Body of pancreas (tissue), 4 donors: Measurements from ENCODE around the gene ARHGAP30. TPM values are rescaled to one million over a fixed set of nuclear protein-coding genes. Genes with fewer than 3 reads are reported as not detected.

Experiments
- ATAC-seq: fragments of 150-250 bp; one replicate; pipeline ENCODE4 v1.9.1; 2016
- DNase-seq, 4 donors: peaks; one replicate each; pipeline ENCODE4 v3.0.0-alpha.2; 2019
- H3K27ac ChIP-seq, 4 donors: fragments of 200-600 bp; sonication (generic); 1 replicate in 3 of 4; 2 replicates in 1 of 4; pipeline versions ENCODE4 v1.5.1 to v1.6.1; 2016 to 2019; ENCODE audit warnings: mild to moderate bottlenecking in 1 of 4, mixed read lengths in 1 of 4, moderate library complexity in 1 of 4
- H3K27me3 ChIP-seq, 2 donors: fragments of 200-600 bp; sonication (generic); one replicate each; pipeline ENCODE4 v1.6.0; 2016; ENCODE audit warnings: mild to moderate bottlenecking in 1 of 2
- H3K36me3 ChIP-seq, 2 donors: fragments of 200-600 bp; sonication (generic); replicated peaks in 1 of 2; 2 replicates each; pipeline ENCODE4 v1.5.1; 2016; ENCODE audit warnings: low read depth in 2 of 2; ENCODE audit not compliant: insufficient read depth in 1 of 2
- H3K4me1 ChIP-seq: fragments of 200-600 bp; sonication (generic); one replicate; pipeline ENCODE4 v1.6.0; 2016
- H3K4me3 ChIP-seq, 2 donors: fragments of 200-600 bp; sonication (generic); 1 replicate in 1 of 2; 2 replicates in 1 of 2; pipeline ENCODE4 v1.5.1; 2016 to 2019
- H3K9me3 ChIP-seq, 3 donors: fragments of 200-600 bp; sonication (generic); 1 replicate in 2 of 3; 2 replicates in 1 of 3; pipeline ENCODE4 v1.5.1; 2016
- CTCF ChIP-seq, 7 experiments: fragments of 450-650 bp in 4 of 7; fragments of 200-600 bp in 3 of 7; sonication (generic) in 3 of 7; IDR thresholded peaks; one replicate each; pipeline ENCODE4 v1.5.1; 2016 to 2019; ENCODE audit warnings: antibody characterized with exemption in 7 of 7
- POLR2A ChIP-seq, 3 donors: fragments of 450-650 bp; IDR thresholded peaks; one replicate each; pipeline ENCODE4 v1.6.1; 2016; ENCODE audit warnings: antibody characterized with exemption in 3 of 3, mild to moderate bottlenecking in 2 of 3
- WGBS, 2 donors: methylation state at CpG; one replicate each; pipeline ENCODE4 v1.1.5; 2017; 5-methylcytosine and 5-hydroxymethylcytosine counted together
- intact Hi-C: fragments of 100-400 bp; cut with DNase I; formaldehyde crosslinking; loops from one replicate; pipeline ENCODE4 v1.15.1; 2023
- total RNA-seq, 2 donors: library from RNA; depleted of rRNA; stranded (reverse); fragments of >200 nt; gene quantifications; one replicate each; pipeline ENCODE4 v1.1.0, GENCODE V29; 2016

Gene ARHGAP30
- total RNA-seq, 2 donors from 2014 or later: 3.1 to 4.9 TPM

DNA sequence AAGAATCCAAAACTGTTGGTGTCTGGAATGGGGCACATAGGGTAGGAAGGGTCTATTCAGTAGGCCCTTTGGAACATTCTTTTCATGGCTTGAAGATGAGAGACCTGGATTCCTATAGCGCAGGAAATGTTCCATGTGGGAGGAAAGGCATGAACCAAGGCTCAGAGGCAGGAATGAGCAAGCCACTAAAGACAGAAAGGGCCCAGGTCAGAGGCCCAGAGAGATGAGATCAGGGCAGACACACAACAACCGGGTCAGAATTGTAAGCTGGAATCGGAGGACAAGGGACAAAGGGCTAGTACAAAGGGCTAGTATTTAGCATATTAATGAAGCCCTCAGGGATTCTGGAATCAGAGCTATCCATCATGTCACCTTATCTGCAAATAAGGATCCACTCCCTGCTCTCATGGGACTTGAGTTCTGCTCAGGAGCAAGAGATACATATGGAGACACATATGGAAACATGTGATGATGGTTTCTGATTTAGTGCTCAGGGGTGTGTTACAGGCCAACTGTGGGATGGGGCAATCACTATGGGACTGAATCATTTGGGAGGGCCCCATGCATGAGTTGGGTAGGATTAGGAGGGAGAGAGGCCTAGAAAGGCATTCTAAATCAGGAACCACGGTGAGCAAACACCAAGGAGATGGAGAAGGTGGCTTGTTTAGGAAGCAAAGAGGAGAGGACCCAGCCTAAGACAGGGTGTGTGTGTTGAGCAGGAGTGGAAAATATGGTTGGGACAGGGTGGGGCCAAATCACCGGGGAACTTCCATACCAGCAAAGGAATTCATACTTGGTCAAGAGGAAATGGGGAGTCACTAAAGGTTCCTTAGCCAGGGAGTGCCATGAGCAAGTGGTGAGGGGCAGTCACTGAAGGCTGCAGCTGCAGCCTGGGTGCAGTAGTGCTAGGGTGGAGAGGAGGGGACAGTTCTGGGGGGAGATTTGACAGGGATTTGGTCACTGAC is 11.0 kb upstream of the ARHGAP30 start:
- H3K4me3 ChIP-seq: no peak overlapping the region
- no peaks in the 10 kb centered on the region for H3K36me3 ChIP-seq
- no peaks in the 10 kb centered on the region for H3K9me3 ChIP-seq
- H3K27me3 ChIP-seq: no peaks in the 10 kb centered on the region
- intact Hi-C loops: no loop called here
- no peak for ATAC-seq
- TF ChIP-seq POLR2A (IDR thresholded peaks at IDR 0.05) (no peak), CTCF (IDR thresholded peaks at IDR 0.05) (no peak)
- H3K27ac ChIP-seq: no peak overlapping the region
- WGBS, 2 donors: 83 to 90% methylated on average over 5 of the region's 5 CpGs
- H3K4me1 ChIP-seq: peaks cover 31% of the 10 kb centered on the region
- no peak for DNase-seq

GRCh38 chr1:161079436-161080110 is 9.9 kb upstream of the ARHGAP30 start:
- 72 to 80% methylated on average over 24 to 39 of the region's 41 CpGs for WGBS, 2 donors
- Histone ChIP-seq H3K9me3 (no peaks in the 10 kb centered on the region), H3K27me3 (no peaks in the 10 kb centered on the region), H3K4me1 (peaks cover 21% of the 10 kb centered on the region), H3K36me3 (no peaks in the 10 kb centered on the region), H3K27ac (no peak overlapping the region), H3K4me3 (no peak overlapping the region)
- DNase-seq: no peak
- intact Hi-C loops: no loop called here
- no peak for TF ChIP-seq CTCF (IDR thresholded peaks at IDR 0.05)
- no peak for TF ChIP-seq POLR2A (IDR thresholded peaks at IDR 0.05)
- no peak for ATAC-seq

DNA sequence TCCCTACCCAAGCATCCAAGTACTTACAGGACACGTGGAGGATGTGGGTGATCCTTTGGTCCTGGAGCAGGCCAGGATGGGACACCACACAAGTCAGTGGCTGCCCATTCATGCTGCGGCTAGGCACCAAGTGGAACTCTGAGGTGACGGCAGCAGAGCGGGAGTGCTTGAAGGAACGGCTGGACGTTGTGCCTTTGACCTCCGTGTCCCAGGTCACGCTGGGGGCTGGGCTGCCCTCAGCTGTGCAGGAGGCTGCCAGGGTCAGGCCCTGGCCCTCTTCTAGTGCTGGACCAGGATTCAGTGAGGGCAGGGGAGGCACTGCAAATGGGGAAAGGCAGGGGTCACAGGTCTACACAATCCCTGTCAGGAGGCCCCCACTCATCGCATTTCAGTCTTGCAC is 7.7 kb upstream of the ARHGAP30 start:
- Histone ChIP-seq H3K36me3 (no peaks in the 10 kb centered on the region), H3K9me3 (no peaks in the 10 kb centered on the region), H3K27ac (no peak overlapping the region), H3K27me3 (no peaks in the 10 kb centered on the region), H3K4me3 (no peak overlapping the region), H3K4me1 (no peaks in the 10 kb centered on the region)
- 86 to 100% methylated on average over 1 to 9 of the region's 9 CpGs for WGBS, 2 donors
- intact Hi-C loops: no loop called here
- no peak for DNase-seq
- TF ChIP-seq CTCF (IDR thresholded peaks at IDR 0.05) (no peak), POLR2A (IDR thresholded peaks at IDR 0.05) (no peak)
- no peak for ATAC-seq

GRCh38 chr1:161076410-161076809 is 6.7 kb upstream of the ARHGAP30 start:
- no peak overlapping the region for H3K4me3 ChIP-seq
- TF ChIP-seq POLR2A (IDR thresholded peaks at IDR 0.05): no peak
- TF ChIP-seq CTCF (IDR thresholded peaks at IDR 0.05): no peak
- no peak for ATAC-seq
- H3K27me3 ChIP-seq: no peaks in the 10 kb centered on the region
- peaks cover 0 to 2% of the 10 kb centered on the region in 2 donors for H3K36me3 ChIP-seq
- DNase-seq: no peak
- no peak overlapping the region for H3K27ac ChIP-seq
- intact Hi-C loops: no loop called here
- H3K4me1 ChIP-seq: no peaks in the 10 kb centered on the region
- no peaks in the 10 kb centered on the region for H3K9me3 ChIP-seq
